GM21390 (cell line): ENCODE data around the gene PRRT4.
A peak's percentile ranks its signal among the peaks of the same experiment; 100 is the strongest.

ENCODE experiments used
- ATAC-seq: cut with Tn5 transposase; IDR thresholded peaks from one replicate; pipeline ENCODE4 v1.9.1; 2021; ENCODE audit not compliant: unreplicated experiment

The PRRT4 gene

DNA sequence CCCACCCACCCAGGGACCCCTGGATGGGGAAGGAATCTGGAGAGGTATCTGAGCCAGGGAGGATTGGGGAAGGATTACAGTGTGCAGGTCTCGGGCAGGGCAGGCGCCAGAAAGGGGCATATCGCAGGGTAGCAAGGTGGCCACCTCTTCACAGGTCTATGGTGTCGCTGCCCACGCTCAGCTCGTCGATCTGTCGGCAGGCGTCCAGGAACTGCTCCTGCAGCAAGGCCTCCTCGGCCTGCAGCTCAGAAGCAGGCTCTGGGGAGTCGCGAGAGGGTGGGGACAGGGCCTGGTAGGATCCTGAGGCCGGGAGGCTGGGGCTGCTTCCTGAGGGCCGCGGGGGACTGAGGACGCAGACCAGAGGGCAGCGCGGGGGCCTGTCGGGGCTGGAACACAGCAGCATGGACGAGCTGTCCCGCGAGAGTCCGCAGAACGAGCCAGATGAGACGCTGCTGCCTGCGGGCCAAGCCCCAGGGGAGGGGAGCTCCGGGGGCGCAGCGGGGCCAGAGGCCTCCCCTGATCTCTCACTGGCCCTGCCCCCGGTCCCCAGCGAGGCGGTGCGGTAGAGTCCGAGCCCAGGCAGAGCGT is 10.7 kb downstream of the PRRT4 start:
- no peak for ATAC-seq

DNA sequence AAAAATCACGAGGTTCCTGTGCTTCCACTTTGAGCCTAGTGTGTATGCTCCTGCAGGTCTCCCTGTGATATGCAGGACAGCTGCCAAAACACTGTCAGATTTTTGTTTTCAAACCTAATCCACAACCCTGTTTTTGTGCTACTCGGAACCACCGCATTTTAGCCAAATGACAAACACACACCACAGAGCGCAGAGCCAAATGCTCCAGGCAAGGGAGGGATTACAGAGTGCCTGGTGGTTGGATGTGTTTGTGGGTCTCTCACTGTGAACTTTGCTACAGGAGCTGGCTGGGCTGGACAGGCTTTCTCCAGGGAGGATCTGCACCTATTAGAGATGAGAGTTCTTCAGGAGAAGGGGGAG is 12.0 kb downstream of the PRRT4 start:
- no peak for ATAC-seq

DNA sequence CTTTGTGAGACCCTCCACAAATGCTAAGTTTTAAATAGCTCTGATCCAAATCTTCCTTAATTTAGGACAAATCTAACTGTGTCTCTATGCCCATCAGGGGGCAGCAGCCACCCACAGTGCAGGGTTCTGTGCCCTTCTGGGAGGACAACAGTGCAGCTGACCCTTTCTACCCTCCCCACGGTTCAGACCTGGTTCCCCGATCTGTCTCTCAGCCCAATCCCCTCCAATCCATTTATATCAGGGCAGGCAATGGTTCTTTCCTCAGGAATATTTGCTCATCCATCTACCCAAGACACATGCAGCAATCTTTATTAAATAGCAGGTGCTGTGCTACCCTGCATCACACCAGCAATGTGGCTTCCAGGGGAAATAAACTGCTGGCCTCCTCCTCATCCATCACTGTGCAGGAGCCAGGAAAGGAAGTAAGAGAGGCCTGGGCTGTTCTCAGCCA is 13.8 kb downstream of the PRRT4 start:
- no peak for ATAC-seq

DNA sequence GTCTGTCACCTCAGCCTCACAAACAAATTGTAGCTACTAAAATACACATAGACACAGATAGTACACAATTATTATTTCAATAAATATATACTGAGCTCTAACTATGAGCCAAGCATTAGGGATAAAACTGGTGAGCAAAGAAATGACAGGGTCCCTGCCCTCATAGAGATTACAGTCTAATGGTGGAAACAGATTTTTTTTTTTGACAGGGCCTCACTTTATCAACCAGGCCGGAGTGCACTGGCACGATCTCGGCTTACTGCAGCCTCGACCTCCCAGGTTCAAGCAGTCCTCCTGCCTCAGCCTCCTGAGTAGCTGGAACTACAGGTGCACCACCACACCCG is 17.1 kb downstream of the PRRT4 start:
- ATAC-seq, result no peak

GRCh38 chr7:128343554-128344430 is 17.7 kb downstream of the PRRT4 start, which contains the start of gene RBM28:
Gene RBM28, minus strand, starts transcription at chr7:128343908. Its CDS starts 115 bp downstream, at chr7:128343793.
- peak; percentile 94 for ATAC-seq

- no peak for ATAC-seq
Observed at GRCh38 chr7:128341733-128342132, 19.8 kb downstream of the PRRT4 start.

DNA sequence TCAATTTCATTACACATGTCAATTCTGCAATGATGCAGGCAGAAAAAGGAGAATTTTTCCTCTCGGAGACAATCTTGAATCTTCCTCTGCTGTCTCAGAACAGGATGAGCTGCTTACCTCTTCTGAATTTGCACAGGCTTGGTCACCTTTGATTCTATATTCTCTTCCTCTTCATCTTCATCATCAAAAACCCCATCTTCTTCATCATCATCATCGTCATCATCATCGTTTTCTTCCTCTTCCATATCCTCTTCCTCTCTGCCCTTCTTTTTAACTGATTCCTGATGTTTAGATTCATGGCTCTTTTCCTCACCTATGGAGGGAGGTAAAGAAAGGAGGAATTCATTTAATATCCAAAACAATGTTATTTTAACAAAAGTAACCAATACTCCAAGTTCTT is 25.8 kb downstream of the PRRT4 start:
- no peak for ATAC-seq

GRCh38 chr7:128324368-128324680 is 37.2 kb downstream of the PRRT4 start:
- no peak for ATAC-seq

GRCh38 chr7:128323459-128324367 is 37.8 kb downstream of the PRRT4 start:
- no peak for ATAC-seq

GRCh38 chr7:128323040-128323439 is 38.5 kb downstream of the PRRT4 start:
- ATAC-seq, result no peak

DNA sequence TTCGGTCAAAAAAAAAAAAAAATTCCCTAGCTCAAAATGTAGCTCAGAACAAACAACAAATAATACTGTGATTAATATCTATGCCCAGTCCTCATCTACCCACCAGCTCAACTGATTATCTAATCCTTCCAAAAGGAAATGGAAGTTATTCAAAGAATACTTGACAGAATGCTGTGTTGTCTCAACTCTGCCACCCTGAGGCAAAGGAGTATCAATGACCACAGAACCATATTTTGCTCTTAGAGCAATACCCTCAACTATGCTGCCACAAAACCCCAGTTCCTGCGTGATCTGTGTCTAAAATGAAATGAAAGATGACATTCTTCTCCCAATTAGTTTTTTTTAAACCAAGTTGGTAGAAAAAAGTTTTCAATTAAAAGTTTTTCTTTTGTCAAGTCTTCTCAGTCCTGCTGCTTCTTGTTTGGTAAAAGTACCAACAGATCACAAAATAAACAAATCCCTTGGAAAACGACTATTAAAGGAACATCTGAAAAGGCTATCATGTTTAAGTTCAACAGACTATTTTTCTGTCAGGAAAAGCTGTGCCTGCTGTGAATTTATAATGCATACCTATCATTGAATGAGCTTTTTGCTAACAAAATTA is 39.3 kb downstream of the PRRT4 start:
- ATAC-seq, result no peak

- no peak for ATAC-seq
Observed at GRCh38 chr7:128321044-128321422, 40.5 kb downstream of the PRRT4 start.

- no peak for ATAC-seq
Observed at GRCh38 chr7:128318691-128319090, 42.8 kb downstream of the PRRT4 start.

DNA sequence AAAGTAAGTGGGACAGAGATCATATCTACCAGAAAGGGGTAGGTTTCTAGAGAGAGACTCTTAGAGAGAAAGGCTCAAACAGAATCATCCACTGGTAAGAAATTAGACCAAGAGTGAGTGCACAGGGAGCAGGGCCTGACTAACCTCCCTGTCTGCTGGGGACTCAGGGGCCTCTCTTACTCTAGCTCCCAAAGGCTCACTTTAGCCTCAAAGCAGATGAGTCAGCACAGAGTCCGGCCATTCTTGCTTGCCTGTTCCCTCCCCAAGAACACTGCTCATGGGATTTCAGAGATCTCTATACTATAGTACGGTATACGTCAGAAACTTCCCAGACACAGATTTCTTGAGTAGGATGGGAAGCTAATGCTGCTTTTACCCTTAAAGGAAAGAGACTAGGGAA is 50.5 kb downstream of the PRRT4 start:
- ATAC-seq, result no peak

DNA sequence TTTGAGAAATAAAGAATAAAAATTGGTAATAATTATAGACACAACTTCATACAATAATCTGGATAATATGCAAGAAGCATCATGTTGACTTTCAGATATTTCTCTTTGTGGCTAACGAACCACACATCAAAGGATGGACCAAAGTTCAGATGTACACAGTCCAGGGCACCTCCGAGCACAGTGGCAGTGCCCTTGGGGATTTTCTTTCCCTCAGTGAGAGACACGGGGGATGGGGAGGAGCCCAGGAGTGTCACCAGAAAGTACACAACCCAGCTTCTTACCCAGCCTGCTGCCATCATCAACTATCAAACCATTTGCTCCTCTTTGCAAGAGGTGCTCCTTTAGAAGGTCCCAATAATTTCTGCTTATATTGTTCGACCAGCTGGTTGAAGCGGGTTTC is 51.0 kb downstream of the PRRT4 start:
- no peak for ATAC-seq

DNA sequence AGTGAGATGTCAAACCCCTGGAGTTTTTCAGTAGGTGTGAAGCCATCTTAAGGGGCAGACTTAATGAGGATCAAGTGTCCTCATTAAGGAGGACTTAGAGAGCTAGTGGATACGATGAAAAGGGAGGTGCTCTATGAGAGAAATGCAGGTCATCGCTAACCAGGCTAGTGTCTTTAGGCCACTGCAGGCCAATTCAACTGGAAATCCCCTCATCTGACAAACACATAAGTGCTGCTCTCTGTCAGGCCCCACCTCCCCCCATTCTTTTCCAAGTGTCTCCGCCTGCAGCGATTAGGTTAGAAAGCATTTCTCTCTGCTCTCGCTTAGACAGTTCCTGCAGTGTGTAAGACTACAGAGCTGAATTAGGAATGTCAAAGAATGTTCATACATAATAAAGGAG is 51.5 kb downstream of the PRRT4 start:
- no peak for ATAC-seq

DNA sequence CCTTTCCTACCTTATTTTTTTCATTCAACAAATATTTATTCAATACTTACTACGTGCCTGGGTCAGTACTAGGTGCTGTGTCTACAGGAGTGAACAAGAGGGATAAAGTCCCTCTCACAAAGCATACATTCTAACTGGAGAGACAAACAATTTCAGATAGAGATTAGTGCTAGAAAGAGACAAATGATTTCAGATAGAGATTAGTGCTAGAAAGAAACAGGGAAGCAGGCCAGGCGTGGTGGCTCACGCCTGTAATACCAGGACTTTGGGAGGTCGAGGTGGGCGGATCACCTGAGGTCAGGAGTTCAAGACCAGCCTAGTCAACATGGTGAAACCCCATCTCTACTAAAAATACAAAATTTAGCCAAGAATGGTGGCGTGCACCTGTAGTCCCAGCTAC is 52.4 kb downstream of the PRRT4 start:
- ATAC-seq, result no peak

DNA sequence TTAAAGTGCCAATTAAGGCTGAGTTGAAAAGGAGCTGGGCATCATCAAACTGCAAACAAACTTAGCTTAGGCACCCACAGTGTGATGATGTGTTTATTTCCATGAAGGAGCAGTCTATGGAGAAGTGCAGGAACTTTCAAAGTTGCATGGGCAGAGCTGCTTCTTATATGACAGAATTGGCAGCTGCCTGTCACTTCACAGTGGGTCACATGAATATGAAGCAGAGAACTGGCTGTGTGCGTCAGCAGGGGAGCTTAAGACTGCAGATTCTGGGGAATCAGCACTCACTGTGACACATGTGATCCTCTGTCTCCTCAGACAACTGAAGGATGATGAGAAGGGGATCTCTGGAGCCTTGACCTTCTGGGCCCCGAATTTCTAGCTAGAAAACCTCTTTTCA is 54.4 kb downstream of the PRRT4 start:
- no peak for ATAC-seq

- ATAC-seq, result no peak
Observed at GRCh38 chr7:128304212-128304611, 57.3 kb downstream of the PRRT4 start.

GRCh38 chr7:128303643-128304042 is 57.8 kb downstream of the PRRT4 start:
- no peak for ATAC-seq

- ATAC-seq, result no peak
Observed at GRCh38 chr7:128303133-128303532, 58.4 kb downstream of the PRRT4 start.
